HepG2 (cell line): ENCODE data around the gene TMEM95. TPM values are rescaled to one million over a fixed set of nuclear protein-coding genes. Genes with fewer than 3 reads are reported as not detected.

ENCODE experiments used
- ATAC-seq: fragments of 200-7000 bp; cut with Tn5 transposase; 3 replicates; pipeline ENCODE4 v1.9.1; 2020; ENCODE audit warnings: mild to moderate bottlenecking, moderate library complexity
- BruUV-seq: library from RNA; stranded (reverse); fragments of 400-500 nt; replicated peaks from 2 replicates; lab custom pipeline; 2021; lab: Mats Ljungman, UMichigan
- CTCF ChIA-PET: fragments of 300-600 bp; formaldehyde crosslinking; extraction: SDS; loops from one replicate; lab custom pipeline; 2021; ENCODE audit warnings: low total read pairs, inconsistent platforms, low intra/inter-chr PET ratio; lab: Yijun Ruan, JAX
- POLR2A ChIA-PET: fragments of 350-600 bp; sonication (Branson Sonifier 250); formaldehyde crosslinking; loops from one replicate; lab custom pipeline; 2020; ENCODE audit warnings: antibody characterized with exemption, inconsistent platforms; lab: Yijun Ruan, JAX
- DNase-seq: peaks from one replicate; pipeline ENCODE4 v3.0.0-alpha.2; 2015; ENCODE audit warnings: low spot score
- FAIRE-seq: peaks from 3 replicates; lab custom pipeline; 2011; peaks lifted over from hg19 to GRCh38; lab: Jason Lieb, UNC
- H2AFZ ChIP-seq: one replicate; pipeline ENCODE4 v1.6.1; 2011; ENCODE audit warnings: low read length, inconsistent platforms
- H3K27ac ChIP-seq: fragments of 300-600 bp; 3 replicates; pipeline ENCODE4 v1.8.0; 2011; ENCODE audit warnings: mixed run types, mild to moderate bottlenecking, mixed read lengths, low read length, inconsistent platforms; ENCODE audit not compliant: insufficient read depth; ENCODE audit errors: extremely low read length
- H3K27me3 ChIP-seq, 2 experiments: fragments of 200-600 bp in 1 of 2; 2 replicates in 1 of 2; 3 replicates in 1 of 2; pipeline versions ENCODE4 v1.6.0 to v1.8.0; 2011; ENCODE audit warnings: low read length in 2 of 2, mild to moderate bottlenecking in 2 of 2, moderate library complexity in 2 of 2, inconsistent platforms in 1 of 2; ENCODE audit not compliant: insufficient read depth in 2 of 2, control insufficient read depth in 1 of 2
- H3K36me3 ChIP-seq, 2 experiments: fragments of 200-600 bp in 1 of 2; replicated peaks in 1 of 2; 2 replicates in 1 of 2; 3 replicates in 1 of 2; pipeline versions ENCODE4 v1.5.1 to v1.8.0; 2011; ENCODE audit warnings: low read length in 2 of 2, inconsistent platforms in 1 of 2; ENCODE audit not compliant: insufficient read depth in 2 of 2, control insufficient read depth in 1 of 2
- H3K4me1 ChIP-seq: 2 replicates; pipeline ENCODE4 v1.5.1; 2012; ENCODE audit warnings: low read length, inconsistent platforms; ENCODE audit not compliant: insufficient read depth
- H3K4me2 ChIP-seq: 2 replicates; pipeline ENCODE4 v1.6.0; 2011; ENCODE audit warnings: low read depth, low read length, inconsistent platforms
- H3K4me3 ChIP-seq, 3 experiments: fragments of 200-600 bp in 1 of 3; sonication (generic), shearing (Covaris generic) in 1 of 3; replicated peaks in 1 of 3; 2 replicates each; pipeline ENCODE4 v1.5.1; 2011 to 2016; ENCODE audit warnings: low read length in 3 of 3, inconsistent platforms in 2 of 3, low read depth in 2 of 3, mild to moderate bottlenecking in 2 of 3, control low read depth in 1 of 3, mixed read lengths in 1 of 3; ENCODE audit not compliant: insufficient read depth in 1 of 3
- H3K79me2 ChIP-seq: one replicate; pipeline ENCODE4 v1.6.1; 2011; ENCODE audit warnings: low read length, inconsistent platforms; ENCODE audit not compliant: insufficient read depth
- H3K9ac ChIP-seq: 2 replicates; pipeline ENCODE4 v1.6.0; 2011; ENCODE audit warnings: mild to moderate bottlenecking, low read depth, low read length, inconsistent platforms; ENCODE audit not compliant: insufficient read depth
- H3K9me3 ChIP-seq: 2 replicates; pipeline ENCODE4 v1.5.1; 2012; ENCODE audit warnings: mild to moderate bottlenecking, low read length
- H4K20me1 ChIP-seq: 2 replicates; pipeline ENCODE4 v1.6.0; 2011; ENCODE audit warnings: inconsistent platforms, mild to moderate bottlenecking, low read length, moderate library complexity; ENCODE audit not compliant: insufficient read depth
- HOXD1 ChIP-seq: sonication (generic); formaldehyde crosslinking; IDR thresholded peaks from 2 replicates; pipeline ENCODE4 v1.5.0; 2020; ENCODE audit warnings: missing genetic modification reagents
- KDM3A ChIP-seq: IDR thresholded peaks from 2 replicates; pipeline ENCODE4 v1.6.1; 2018; ENCODE audit warnings: low read depth, missing compliant biosample characterization
- MTF2 ChIP-seq: sonication (generic); formaldehyde crosslinking; IDR thresholded peaks from 2 replicates; pipeline ENCODE4 v1.5.0; 2020; ENCODE audit warnings: missing genetic modification reagents, borderline replicate concordance
- NR3C1 ChIP-seq: sonication (generic); formaldehyde crosslinking; IDR thresholded peaks from 2 replicates; pipeline ENCODE4 v1.4.0; 2020; ENCODE audit warnings: missing genetic modification reagents
- PHF20 ChIP-seq: sonication (generic); formaldehyde crosslinking; IDR thresholded peaks from 2 replicates; pipeline ENCODE4 v1.5.0; 2020; ENCODE audit warnings: mild to moderate bottlenecking, missing genetic modification reagents
- THYN1 ChIP-seq: sonication (generic); formaldehyde crosslinking; IDR thresholded peaks from 2 replicates; pipeline ENCODE4 v1.8.1; 2023; ENCODE audit warnings: low read depth, mild to moderate bottlenecking, moderate library complexity, missing genetic modification reagents, borderline replicate concordance
- ZNF33B ChIP-seq: sonication (generic); formaldehyde crosslinking; IDR thresholded peaks from 2 replicates; pipeline ENCODE4 v1.5.1; 2020; ENCODE audit warnings: mild to moderate bottlenecking, missing genetic modification reagents
- ZNF382 ChIP-seq: sonication (generic); formaldehyde crosslinking; IDR thresholded peaks from 2 replicates; pipeline ENCODE4 v1.5.0; 2020; ENCODE audit warnings: missing genetic modification reagents, mild to moderate bottlenecking, borderline replicate concordance
- ZNF746 ChIP-seq: sonication (generic); formaldehyde crosslinking; IDR thresholded peaks from 2 replicates; pipeline ENCODE4 v1.8.0; 2022; ENCODE audit warnings: mild to moderate bottlenecking, missing genetic modification reagents
- WGBS: methylation state at CpG from one replicate; pipeline ENCODE4 v1.1.6; 2017; ENCODE audit warnings: low lambda C conversion rate; 5-methylcytosine and 5-hydroxymethylcytosine counted together
- in situ Hi-C: cut with HindIII; loops from 2 replicates; pipeline ENCODE4 v1.10.0; 2017; ENCODE audit warnings: low pct_unique_long_range_greater_than_20kb; ENCODE audit not compliant: extremely low pct_ligation_motif_present
- intact Hi-C: fragments of 100-400 bp; cut with micrococcal nuclease; formaldehyde crosslinking; loops from one replicate; pipeline ENCODE4 v1.10.0; 2022; ENCODE audit not compliant: unreplicated experiment
- polyA plus RNA-seq, 8 experiments: library from polyadenylated mRNA; depleted of rRNA in 3 of 8; stranded (reverse) in 7 of 8; unstranded in 1 of 8; fragments of >200 nt; fragmentation: Illumina TruSeq in 4 of 8; extraction: Trizol in 4 of 8; gene quantifications; 2 replicates each; pipeline versions ENCODE4 v1.2.1 to v1.2.3, GENCODE V29; 2011 to 2016; ENCODE audit warnings: low read depth in 4 of 8, missing spikeins in 1 of 8, mixed read lengths in 1 of 8; ENCODE audit not compliant: insufficient read depth in 1 of 8
- total RNA-seq, 5 experiments: library from RNA; depleted of rRNA; stranded (reverse); fragments of >200 nt; fragmentation: Illumina TruSeq; extraction: Trizol; gene quantifications; 2 replicates each; pipeline ENCODE4 v1.2.3, GENCODE V29; 2016; ENCODE audit warnings: low read depth in 1 of 5
- TF ChIP-seq, protein P1 (sequence below): sonication (generic); formaldehyde crosslinking; IDR thresholded peaks from 2 replicates; pipeline ENCODE4 v1.5.0; 2020; ENCODE audit warnings: missing genetic modification reagents
- TF ChIP-seq, protein P2 (sequence below): sonication (generic); formaldehyde crosslinking; IDR thresholded peaks from 2 replicates; pipeline ENCODE4 v1.4.0; 2020; ENCODE audit warnings: mild to moderate bottlenecking, missing genetic modification reagents
- TF ChIP-seq, protein P3 (sequence below): sonication (generic); formaldehyde crosslinking; IDR thresholded peaks from 2 replicates; pipeline ENCODE4 v1.8.1; 2022; ENCODE audit warnings: mild to moderate bottlenecking, missing genetic modification reagents
- TF ChIP-seq, protein P4 (sequence below): sonication (generic); formaldehyde crosslinking; IDR thresholded peaks from 2 replicates; pipeline ENCODE4 v1.4.0; 2020; ENCODE audit warnings: missing genetic modification reagents, mild to moderate bottlenecking, borderline replicate concordance
- TF ChIP-seq, protein P5 (sequence below): sonication (generic); formaldehyde crosslinking; IDR thresholded peaks from 2 replicates; pipeline ENCODE4 v1.4.0; 2020; ENCODE audit warnings: missing genetic modification reagents
- TF ChIP-seq, protein P6 (sequence below): sonication (generic); formaldehyde crosslinking; IDR thresholded peaks from 2 replicates; pipeline ENCODE4 v1.4.0; 2020; ENCODE audit warnings: missing genetic modification reagents

Gene TMEM95
- total and polyA plus RNA-seq, 2 of the 13 experiments (the other 11 are each of a cell fraction or from before 2014, with no cell fraction given): not detected

DNA sequence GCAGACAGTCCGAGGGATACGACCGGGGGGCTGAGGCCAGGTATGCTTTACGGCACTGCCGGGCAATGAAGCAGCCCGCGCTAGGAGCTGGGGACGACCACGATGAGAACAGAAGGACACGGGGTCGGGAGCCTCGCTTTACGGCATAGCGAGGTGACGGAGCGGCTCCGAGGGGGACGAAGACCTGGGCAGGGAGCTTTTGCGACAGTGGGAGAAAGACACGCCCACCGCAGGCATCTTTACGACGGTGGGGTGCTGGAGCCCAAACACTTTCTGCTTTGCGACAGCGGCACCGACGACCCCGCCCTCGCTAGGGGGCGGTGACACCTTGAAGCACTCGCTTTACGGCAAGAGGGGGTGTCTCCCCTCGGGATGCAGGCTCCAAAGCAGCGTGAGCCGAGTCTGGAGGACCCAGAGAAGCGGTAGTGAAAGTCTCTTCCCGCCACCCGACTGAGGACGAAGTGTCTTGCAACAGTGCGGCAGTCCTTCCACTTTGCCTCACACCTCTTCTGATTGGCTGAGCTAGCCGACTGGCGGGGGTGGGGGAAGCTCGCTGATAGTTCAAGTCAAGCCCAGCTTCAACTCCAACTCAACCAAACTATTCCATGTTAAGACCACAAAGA is 25.5 kb upstream of the TMEM95 start:
- intact Hi-C loops: loop anchor here (1.0 to 2.0 kb wide), 2 partner anchors 21 to 116 kb away; partner anchors contain the start of gene CHRNB1
- BruUV-seq: no TSS peak
- FAIRE-seq: peak; percentile 98
- TF ChIP-seq, protein P1, sequence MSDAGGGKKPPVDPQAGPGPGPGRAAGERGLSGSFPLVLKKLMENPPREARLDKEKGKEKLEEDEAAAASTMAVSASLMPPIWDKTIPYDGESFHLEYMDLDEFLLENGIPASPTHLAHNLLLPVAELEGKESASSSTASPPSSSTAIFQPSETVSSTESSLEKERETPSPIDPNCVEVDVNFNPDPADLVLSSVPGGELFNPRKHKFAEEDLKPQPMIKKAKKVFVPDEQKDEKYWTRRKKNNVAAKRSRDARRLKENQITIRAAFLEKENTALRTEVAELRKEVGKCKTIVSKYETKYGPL: no peak
- TF ChIP-seq, protein P2, sequence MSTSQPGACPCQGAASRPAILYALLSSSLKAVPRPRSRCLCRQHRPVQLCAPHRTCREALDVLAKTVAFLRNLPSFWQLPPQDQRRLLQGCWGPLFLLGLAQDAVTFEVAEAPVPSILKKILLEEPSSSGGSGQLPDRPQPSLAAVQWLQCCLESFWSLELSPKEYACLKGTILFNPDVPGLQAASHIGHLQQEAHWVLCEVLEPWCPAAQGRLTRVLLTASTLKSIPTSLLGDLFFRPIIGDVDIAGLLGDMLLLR (CRISPR knock-in tag): peak; percentile 52; the same call in 1 of the 2 replicates
- TF ChIP-seq MTF2 (CRISPR knock-in tag) (no peak), THYN1 (CRISPR knock-in tag) (no peak), ZNF33B (CRISPR knock-in tag) (no peak; the same call in 1 of the 2 replicates), ZNF382 (CRISPR knock-in tag) (no peak), PHF20 (CRISPR knock-in tag) (peak; percentile 90), ZNF746 (CRISPR knock-in tag) (no peak), KDM3A (CRISPR knock-in tag) (peak; percentile 51; the same call in 1 of the 2 replicates), NR3C1 (CRISPR knock-in tag) (no peak), HOXD1 (CRISPR knock-in tag) (peak; percentile 52; the same call in 1 of the 2 replicates)
- TF ChIP-seq, protein P3, sequence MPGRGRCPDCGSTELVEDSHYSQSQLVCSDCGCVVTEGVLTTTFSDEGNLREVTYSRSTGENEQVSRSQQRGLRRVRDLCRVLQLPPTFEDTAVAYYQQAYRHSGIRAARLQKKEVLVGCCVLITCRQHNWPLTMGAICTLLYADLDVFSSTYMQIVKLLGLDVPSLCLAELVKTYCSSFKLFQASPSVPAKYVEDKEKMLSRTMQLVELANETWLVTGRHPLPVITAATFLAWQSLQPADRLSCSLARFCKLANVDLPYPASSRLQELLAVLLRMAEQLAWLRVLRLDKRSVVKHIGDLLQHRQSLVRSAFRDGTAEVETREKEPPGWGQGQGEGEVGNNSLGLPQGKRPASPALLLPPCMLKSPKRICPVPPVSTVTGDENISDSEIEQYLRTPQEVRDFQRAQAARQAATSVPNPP (CRISPR knock-in tag): no peak
- TF ChIP-seq, protein P4, sequence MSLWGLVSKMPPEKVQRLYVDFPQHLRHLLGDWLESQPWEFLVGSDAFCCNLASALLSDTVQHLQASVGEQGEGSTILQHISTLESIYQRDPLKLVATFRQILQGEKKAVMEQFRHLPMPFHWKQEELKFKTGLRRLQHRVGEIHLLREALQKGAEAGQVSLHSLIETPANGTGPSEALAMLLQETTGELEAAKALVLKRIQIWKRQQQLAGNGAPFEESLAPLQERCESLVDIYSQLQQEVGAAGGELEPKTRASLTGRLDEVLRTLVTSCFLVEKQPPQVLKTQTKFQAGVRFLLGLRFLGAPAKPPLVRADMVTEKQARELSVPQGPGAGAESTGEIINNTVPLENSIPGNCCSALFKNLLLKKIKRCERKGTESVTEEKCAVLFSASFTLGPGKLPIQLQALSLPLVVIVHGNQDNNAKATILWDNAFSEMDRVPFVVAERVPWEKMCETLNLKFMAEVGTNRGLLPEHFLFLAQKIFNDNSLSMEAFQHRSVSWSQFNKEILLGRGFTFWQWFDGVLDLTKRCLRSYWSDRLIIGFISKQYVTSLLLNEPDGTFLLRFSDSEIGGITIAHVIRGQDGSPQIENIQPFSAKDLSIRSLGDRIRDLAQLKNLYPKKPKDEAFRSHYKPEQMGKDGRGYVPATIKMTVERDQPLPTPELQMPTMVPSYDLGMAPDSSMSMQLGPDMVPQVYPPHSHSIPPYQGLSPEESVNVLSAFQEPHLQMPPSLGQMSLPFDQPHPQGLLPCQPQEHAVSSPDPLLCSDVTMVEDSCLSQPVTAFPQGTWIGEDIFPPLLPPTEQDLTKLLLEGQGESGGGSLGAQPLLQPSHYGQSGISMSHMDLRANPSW: peak; percentile 28; the same call in 1 of the 2 replicates
- TF ChIP-seq, protein P5, sequence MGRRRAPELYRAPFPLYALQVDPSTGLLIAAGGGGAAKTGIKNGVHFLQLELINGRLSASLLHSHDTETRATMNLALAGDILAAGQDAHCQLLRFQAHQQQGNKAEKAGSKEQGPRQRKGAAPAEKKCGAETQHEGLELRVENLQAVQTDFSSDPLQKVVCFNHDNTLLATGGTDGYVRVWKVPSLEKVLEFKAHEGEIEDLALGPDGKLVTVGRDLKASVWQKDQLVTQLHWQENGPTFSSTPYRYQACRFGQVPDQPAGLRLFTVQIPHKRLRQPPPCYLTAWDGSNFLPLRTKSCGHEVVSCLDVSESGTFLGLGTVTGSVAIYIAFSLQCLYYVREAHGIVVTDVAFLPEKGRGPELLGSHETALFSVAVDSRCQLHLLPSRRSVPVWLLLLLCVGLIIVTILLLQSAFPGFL (CRISPR knock-in tag): no peak
- TF ChIP-seq, protein P6, sequence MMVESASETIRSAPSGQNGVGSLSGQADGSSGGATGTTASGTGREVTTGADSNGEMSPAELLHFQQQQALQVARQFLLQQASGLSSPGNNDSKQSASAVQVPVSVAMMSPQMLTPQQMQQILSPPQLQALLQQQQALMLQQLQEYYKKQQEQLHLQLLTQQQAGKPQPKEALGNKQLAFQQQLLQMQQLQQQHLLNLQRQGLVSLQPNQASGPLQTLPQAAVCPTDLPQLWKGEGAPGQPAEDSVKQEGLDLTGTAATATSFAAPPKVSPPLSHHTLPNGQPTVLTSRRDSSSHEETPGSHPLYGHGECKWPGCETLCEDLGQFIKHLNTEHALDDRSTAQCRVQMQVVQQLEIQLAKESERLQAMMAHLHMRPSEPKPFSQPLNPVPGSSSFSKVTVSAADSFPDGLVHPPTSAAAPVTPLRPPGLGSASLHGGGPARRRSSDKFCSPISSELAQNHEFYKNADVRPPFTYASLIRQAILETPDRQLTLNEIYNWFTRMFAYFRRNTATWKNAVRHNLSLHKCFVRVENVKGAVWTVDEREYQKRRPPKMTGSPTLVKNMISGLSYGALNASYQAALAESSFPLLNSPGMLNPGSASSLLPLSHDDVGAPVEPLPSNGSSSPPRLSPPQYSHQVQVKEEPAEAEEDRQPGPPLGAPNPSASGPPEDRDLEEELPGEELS: peak; percentile 63

More for the DNA sequence above, 25.5 kb upstream of the TMEM95 start:
- Histone ChIP-seq H3K4me1 (peaks cover 26% of the 10 kb centered on the region), H3K27me3 (peaks cover 0 to 4% of the 10 kb centered on the region in 2 experiments; a peak in 2 of 5 replicates), H2AFZ (peak overlapping the region; percentile 68), H3K27ac (peak overlapping the region; percentile 63), H3K79me2 (peaks cover 12% of the 10 kb centered on the region), H4K20me1 (no peaks in the 10 kb centered on the region), H3K4me2 (peak overlapping the region; percentile 84), H3K36me3 (peaks cover 2 to 18% of the 10 kb centered on the region in 2 experiments; a peak in 3 of 5 replicates), H3K4me3 (peak overlapping the region; percentile 90 to 97 (median 91)), H3K9ac (peak overlapping the region; percentile 83), H3K9me3 (no peaks in the 10 kb centered on the region)
- ChIA-PET POLR2A (interaction anchor here (0.6 to 2.7 kb wide), 35 partner anchors 9 to 727 kb away, joined by 3 to 47 read pairs (median 4); partner anchors contain the start of genes ACADVL, ASGR1, ASGR2 and CHRNB1), CTCF (no interaction called here)
- in situ Hi-C loops: no loop called here
- ATAC-seq (peak; percentile 81), DNase-seq (peak; percentile 97)
- 0% methylated on average over 20 of the region's 43 CpGs for WGBS
